ENCODE measurements around the gene DCHS1.
A peak's percentile ranks its signal among the peaks of the same experiment; 100 is the strongest.

The DCHS1 gene

DNA sequence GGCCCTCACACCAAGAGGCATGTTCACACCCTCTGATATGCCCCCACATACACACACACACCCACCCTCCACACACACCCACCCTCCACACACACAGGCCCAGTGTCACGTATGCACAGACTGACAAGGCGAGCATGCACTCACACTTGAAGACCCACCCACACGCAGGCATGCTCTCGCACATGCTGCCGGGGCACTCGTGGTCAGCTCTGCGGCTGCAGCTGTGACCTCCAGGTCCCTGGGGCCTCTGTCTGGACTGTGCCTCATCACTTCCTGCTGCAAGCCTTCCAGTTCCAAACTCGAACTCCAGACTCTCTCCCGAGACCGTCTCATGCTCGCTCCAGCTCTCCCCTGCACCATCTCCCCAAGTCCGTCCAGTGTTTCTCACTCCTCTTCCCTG is 9.5 kb downstream of the DCHS1 start:
- Histone ChIP-seq H3K4me3 (no peak overlapping the region), H3K4me1 (peaks cover 0 to 35% (median 21%) of the 10 kb centered on the region in 4 donors), H3K27ac (peak overlapping the region; percentile 59 to 68), H3K27me3 (no peaks in the 10 kb centered on the region), H3K36me3 (peaks cover 0 to 3% (median 1%) of the 10 kb centered on the region in 3 donors), H3K9me3 (no peaks in the 10 kb centered on the region)
- DNase-seq: peak; percentile 53 to 83
- intact Hi-C loops (cut with DNase I; ENCODE audit: low total_unique reads): no loop called here
- TF ChIP-seq, protein P1, sequence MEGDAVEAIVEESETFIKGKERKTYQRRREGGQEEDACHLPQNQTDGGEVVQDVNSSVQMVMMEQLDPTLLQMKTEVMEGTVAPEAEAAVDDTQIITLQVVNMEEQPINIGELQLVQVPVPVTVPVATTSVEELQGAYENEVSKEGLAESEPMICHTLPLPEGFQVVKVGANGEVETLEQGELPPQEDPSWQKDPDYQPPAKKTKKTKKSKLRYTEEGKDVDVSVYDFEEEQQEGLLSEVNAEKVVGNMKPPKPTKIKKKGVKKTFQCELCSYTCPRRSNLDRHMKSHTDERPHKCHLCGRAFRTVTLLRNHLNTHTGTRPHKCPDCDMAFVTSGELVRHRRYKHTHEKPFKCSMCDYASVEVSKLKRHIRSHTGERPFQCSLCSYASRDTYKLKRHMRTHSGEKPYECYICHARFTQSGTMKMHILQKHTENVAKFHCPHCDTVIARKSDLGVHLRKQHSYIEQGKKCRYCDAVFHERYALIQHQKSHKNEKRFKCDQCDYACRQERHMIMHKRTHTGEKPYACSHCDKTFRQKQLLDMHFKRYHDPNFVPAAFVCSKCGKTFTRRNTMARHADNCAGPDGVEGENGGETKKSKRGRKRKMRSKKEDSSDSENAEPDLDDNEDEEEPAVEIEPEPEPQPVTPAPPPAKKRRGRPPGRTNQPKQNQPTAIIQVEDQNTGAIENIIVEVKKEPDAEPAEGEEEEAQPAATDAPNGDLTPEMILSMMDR (IDR thresholded peaks at IDR 0.05): no peak

DNA sequence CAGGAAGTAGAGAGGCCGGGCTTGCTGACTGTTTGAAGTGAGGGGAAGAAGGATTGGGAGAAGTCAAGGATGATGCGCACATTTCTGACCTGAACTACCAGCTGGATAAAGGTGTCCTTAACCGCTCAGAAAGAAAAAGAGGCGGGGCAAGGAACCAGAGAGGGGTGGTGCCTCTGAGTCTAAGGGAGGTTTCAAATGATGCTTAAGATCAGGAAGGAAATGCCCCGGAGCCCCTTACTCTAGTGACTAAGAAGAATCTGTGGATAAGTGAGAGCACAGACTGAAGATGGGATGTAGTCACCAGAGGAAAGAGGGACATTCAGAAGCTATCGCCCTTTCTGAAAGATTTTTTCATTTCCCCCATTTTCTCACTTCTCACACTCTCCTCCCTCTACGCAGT is 12.7 kb downstream of the DCHS1 start:
- H3K27me3 ChIP-seq: no peaks in the 10 kb centered on the region
- DNase-seq: no peak
- no peaks in the 10 kb centered on the region for H3K9me3 ChIP-seq
- intact Hi-C loops (cut with DNase I; ENCODE audit: low total_unique reads): no loop called here
- TF ChIP-seq, protein P1 (IDR thresholded peaks at IDR 0.05): no peak
- peaks cover 0 to 46% (median 35%) of the 10 kb centered on the region in 4 donors for H3K4me1 ChIP-seq
- peaks cover 0 to 19% (median 12%) of the 10 kb centered on the region in 3 donors for H3K36me3 ChIP-seq
- H3K4me3 ChIP-seq: no peak overlapping the region
- no peak overlapping the region for H3K27ac ChIP-seq

DNA sequence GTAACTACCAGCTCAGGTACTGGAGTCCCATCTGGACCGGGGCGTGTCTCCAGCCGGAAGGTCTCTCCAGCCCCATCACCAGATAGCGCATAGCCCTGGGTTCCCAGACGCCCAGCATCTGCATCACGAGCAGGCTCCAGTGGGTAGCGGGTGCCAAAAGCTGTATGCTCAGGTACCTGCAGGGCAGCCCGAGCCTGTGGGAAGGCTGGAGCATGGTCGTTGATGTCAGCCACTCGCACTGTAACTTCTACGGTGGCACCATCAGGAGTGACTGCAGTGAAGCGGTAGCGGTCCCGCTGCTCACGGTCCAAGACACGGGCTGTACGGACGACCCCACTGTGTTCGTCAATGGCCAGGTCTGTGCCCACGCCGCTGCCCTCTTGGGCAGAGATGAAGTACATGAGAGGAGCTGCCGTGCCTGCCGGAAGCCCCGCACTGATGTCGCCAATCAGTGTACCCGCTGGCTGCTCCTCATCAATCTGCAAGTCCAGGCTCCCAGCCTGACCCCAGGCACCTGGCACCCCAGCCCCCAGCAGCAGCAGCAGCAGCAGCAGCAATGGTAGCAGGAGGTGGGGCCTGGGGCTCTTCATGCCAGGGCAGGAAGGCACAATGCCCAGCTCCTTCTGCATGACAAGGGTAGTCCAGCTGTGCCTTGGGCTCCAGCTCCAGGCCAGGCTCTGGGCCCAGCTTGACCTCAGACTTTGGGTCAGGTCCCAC is 14.5 kb downstream of the DCHS1 start:
- H3K4me3 ChIP-seq: no peak overlapping the region
- TF ChIP-seq, protein P1 (IDR thresholded peaks at IDR 0.05): no peak
- no peaks in the 10 kb centered on the region for H3K27me3 ChIP-seq
- intact Hi-C loops (cut with DNase I; ENCODE audit: low total_unique reads): no loop called here
- H3K27ac ChIP-seq: no peak overlapping the region
- peaks cover 0 to 46% (median 37%) of the 10 kb centered on the region in 4 donors for H3K4me1 ChIP-seq
- H3K9me3 ChIP-seq: no peaks in the 10 kb centered on the region
- peaks cover 0 to 19% (median 12%) of the 10 kb centered on the region in 3 donors for H3K36me3 ChIP-seq
- DNase-seq: no peak

DNA sequence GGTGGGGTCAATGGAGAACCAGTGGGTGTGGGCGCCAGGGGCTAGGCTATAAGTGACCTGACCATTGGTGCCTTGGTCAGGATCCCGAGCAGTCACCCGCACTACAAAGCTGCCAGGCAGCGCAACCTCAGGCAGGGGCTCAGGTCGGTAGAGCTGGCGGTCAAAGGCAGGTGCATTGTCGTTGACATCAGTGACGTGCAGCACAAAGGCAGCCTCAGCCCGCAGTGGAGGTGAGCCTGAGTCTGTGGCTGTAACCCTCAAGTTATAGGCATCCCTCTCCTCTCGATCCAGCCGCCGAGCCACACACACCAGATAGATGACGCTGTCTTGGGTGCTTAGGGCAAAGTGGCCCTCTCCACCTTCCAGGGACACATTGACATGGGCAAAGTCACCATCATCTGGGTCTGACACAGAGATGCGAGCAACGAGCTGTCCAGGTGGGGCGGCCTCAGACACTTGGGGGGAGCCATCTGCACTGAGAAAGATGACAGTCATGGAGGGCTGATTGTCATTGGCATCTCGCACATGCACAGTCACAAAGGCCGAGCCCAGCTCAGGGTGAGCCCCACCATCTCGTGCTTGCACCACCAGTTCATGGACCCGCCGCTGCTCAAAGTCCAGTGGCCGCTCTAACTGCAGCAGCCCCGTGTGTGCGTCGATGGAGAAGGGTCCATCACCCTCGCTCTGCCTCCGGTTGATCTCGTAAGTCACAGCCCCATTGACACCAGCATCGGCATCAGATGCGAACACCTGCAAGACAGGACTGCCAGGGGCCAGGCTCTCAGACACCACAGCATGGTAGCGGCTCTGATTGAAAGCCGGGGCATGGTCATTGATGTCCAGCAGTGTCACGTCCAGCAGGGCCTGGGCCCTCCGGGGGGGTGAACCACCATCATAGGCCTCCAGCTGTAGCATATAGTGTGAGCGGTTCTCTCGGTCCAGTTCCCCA is 15.3 kb downstream of the DCHS1 start:
- intact Hi-C loops (cut with DNase I; ENCODE audit: low total_unique reads): no loop called here
- DNase-seq: no peak
- TF ChIP-seq, protein P1 (IDR thresholded peaks at IDR 0.05): no peak
- Histone ChIP-seq H3K4me1 (peaks cover 0 to 46% (median 39%) of the 10 kb centered on the region in 4 donors), H3K27ac (no peak overlapping the region), H3K9me3 (no peaks in the 10 kb centered on the region), H3K4me3 (no peak overlapping the region), H3K27me3 (no peaks in the 10 kb centered on the region), H3K36me3 (peaks cover 0 to 19% (median 12%) of the 10 kb centered on the region in 3 donors)

DNA sequence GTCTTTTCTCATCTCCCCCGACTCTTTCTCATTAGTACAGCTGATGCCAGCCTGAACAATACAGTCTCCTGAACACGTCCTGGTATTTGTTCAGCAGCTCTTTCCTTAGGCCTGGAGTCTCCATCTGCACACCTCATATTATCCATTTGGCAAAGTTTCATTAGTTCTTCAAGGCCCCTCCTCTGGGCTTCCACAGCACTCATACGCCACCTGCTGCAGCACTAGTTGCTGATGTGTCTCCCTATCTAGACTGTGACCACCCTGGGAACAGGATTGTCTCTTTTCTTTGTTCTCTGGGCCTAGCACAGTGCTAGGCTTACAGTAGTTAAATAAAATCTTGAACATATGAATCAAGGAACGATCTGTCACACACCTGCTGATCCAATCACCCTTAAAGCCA is 17.2 kb downstream of the DCHS1 start:
- H3K4me1 ChIP-seq: peaks cover 0 to 50% (median 42%) of the 10 kb centered on the region in 4 donors
- H3K27ac ChIP-seq: peak overlapping the region; percentile 29 to 58

More for the DNA sequence above, 17.2 kb downstream of the DCHS1 start:
- intact Hi-C loops (cut with DNase I; ENCODE audit: low total_unique reads): no loop called here
- TF ChIP-seq, protein P1 (IDR thresholded peaks at IDR 0.05): no peak
- Histone ChIP-seq H3K36me3 (peaks cover 0 to 26% (median 12%) of the 10 kb centered on the region in 3 donors), H3K27me3 (no peaks in the 10 kb centered on the region), H3K4me3 (no peak overlapping the region), H3K9me3 (no peaks in the 10 kb centered on the region)
- no peak for DNase-seq

All from tibial artery (tissue), 4 donors.